Mammary epithelial cell (primary cell): ENCODE results near the gene MYO9A.

ENCODE experiments used
- EZH2 ChIP-seq: IDR thresholded peaks from 2 replicates; pipeline ENCODE4 v1.6.1; 2012; ENCODE audit warnings: low read length, inconsistent platforms, borderline replicate concordance
- TF ChIP-seq, protein P1 (sequence below), 2 donors: IDR thresholded peaks in 1 of 2; conservative IDR thresholded peaks in 1 of 2; 2 replicates each; pipeline ENCODE4 v1.5.1; 2011 to 2012; ENCODE audit warnings: inconsistent platforms in 2 of 2, low read length in 2 of 2, mild to moderate bottlenecking in 2 of 2, control low read depth in 1 of 2, low read depth in 1 of 2; ENCODE audit not compliant: insufficient read depth in 1 of 2; ENCODE audit errors: extremely low read depth in 1 of 2

- TF ChIP-seq, protein P1, sequence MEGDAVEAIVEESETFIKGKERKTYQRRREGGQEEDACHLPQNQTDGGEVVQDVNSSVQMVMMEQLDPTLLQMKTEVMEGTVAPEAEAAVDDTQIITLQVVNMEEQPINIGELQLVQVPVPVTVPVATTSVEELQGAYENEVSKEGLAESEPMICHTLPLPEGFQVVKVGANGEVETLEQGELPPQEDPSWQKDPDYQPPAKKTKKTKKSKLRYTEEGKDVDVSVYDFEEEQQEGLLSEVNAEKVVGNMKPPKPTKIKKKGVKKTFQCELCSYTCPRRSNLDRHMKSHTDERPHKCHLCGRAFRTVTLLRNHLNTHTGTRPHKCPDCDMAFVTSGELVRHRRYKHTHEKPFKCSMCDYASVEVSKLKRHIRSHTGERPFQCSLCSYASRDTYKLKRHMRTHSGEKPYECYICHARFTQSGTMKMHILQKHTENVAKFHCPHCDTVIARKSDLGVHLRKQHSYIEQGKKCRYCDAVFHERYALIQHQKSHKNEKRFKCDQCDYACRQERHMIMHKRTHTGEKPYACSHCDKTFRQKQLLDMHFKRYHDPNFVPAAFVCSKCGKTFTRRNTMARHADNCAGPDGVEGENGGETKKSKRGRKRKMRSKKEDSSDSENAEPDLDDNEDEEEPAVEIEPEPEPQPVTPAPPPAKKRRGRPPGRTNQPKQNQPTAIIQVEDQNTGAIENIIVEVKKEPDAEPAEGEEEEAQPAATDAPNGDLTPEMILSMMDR (conservative IDR thresholded peaks at IDR 0.05 in 1 of 2, IDR thresholded peaks at IDR 0.05 in 1 of 2; ENCODE audit: extremely low read depth in 1 of 2, insufficient read depth in 1 of 2, low read depth in 1 of 2, low read length in 2 of 2): no peak
- no peak for TF ChIP-seq EZH2
Observed at GRCh38 chr15:72086920-72087648, 30.9 kb downstream of the MYO9A start.
